HL-60 (cell line): ENCODE results near the gene ZFP36.

Source experiments
- DNase-seq, 2 experiments: peaks; one replicate each; pipeline ENCODE4 v3.0.0-alpha.2; 2010 to 2020; ENCODE audit warnings: low read depth in 1 of 2, low spot score in 1 of 2
- H3K27ac ChIP-seq: fragments of 250-450 bp; sonication (Bioruptor Pico); replicated peaks from 2 replicates; pipeline ENCODE4 v1.5.1; 2020; ENCODE audit warnings: mild to moderate bottlenecking, moderate library complexity
- H3K27me3 ChIP-seq: fragments of 250-450 bp; sonication (Bioruptor Pico); 2 replicates; pipeline ENCODE4 v1.5.1; 2021; ENCODE audit warnings: mild to moderate bottlenecking, moderate library complexity; ENCODE audit not compliant: insufficient read depth, poor library complexity, severe bottlenecking
- H3K4me3 ChIP-seq: replicated peaks from 2 replicates; pipeline ENCODE4 v1.5.1; 2011; ENCODE audit warnings: mild to moderate bottlenecking, control low read depth, low read length; ENCODE audit not compliant: insufficient read depth
- GABPA ChIP-seq: IDR thresholded peaks from 2 replicates; pipeline ENCODE4 v1.6.1; 2012; ENCODE audit warnings: low read depth
- POLR2AphosphoS5 ChIP-seq: IDR thresholded peaks from 2 replicates; pipeline ENCODE4 v1.6.1; 2012; ENCODE audit warnings: low read depth
- SPI1 ChIP-seq: IDR thresholded peaks from 2 replicates; pipeline ENCODE4 v1.6.1; 2012; ENCODE audit warnings: low read depth, mild to moderate bottlenecking, borderline replicate concordance
- TF ChIP-seq, protein P1 (sequence below): IDR thresholded peaks from 2 replicates; pipeline ENCODE4 v1.6.1; 2012; ENCODE audit warnings: low read depth; ENCODE audit not compliant: insufficient replicate concordance
- TF ChIP-seq, protein P2 (sequence below): IDR thresholded peaks from one replicate; pipeline ENCODE4 v1.5.1; 2011; ENCODE audit warnings: low read length, control low read depth, inconsistent platforms; ENCODE audit not compliant: insufficient read depth

ZFP36 gene

DNA sequence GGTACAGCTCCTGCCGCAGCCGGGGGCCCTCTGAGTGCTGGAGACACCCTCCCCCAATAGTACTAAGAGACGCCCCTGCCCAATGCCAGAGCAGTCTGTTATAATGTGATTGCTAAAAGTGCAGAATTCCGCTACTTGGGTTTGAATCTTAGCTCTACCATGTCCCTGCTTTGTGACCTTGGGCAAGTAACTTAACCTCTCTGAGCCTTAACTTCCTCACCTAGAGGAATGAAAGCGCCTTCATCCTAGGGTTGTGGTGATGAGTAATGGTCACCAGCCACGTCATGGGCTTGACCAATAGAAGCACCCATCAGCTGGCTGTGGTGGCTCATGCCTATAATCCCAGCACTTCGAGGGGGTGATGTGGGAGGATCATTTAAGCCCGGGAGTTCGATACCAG is 12.4 kb downstream of the ZFP36 start:
- Histone ChIP-seq H3K27ac (no peak overlapping the region), H3K4me3 (no peak overlapping the region), H3K27me3 (peaks cover 22% of the 10 kb centered on the region)
- TF ChIP-seq GABPA: no peak
- TF ChIP-seq POLR2AphosphoS5: no peak
- no peak for DNase-seq

DNA sequence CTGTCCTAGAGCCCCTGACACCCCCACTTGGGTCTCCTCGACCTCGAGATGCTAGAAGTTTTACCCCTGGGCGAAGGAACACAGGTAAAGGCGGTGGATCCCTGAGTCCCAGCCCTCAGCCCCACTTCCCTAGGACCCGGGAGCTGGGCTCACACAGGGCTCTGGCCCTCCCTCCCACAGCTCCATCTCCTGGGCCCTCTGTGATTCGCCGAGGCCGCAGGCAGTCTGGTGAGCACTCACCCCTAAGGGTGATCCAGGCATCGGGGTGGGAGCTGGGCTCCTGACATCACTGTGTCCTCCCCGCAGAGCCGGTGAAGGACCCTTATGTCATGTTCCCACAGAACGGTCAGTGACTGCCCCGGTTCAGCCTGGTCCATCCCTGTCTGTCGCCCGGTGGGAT is 14.1 kb downstream of the ZFP36 start:
- no peak for DNase-seq
- Histone ChIP-seq H3K27ac (no peak overlapping the region), H3K4me3 (no peak overlapping the region), H3K27me3 (peaks cover 15% of the 10 kb centered on the region)
- TF ChIP-seq, protein P1, sequence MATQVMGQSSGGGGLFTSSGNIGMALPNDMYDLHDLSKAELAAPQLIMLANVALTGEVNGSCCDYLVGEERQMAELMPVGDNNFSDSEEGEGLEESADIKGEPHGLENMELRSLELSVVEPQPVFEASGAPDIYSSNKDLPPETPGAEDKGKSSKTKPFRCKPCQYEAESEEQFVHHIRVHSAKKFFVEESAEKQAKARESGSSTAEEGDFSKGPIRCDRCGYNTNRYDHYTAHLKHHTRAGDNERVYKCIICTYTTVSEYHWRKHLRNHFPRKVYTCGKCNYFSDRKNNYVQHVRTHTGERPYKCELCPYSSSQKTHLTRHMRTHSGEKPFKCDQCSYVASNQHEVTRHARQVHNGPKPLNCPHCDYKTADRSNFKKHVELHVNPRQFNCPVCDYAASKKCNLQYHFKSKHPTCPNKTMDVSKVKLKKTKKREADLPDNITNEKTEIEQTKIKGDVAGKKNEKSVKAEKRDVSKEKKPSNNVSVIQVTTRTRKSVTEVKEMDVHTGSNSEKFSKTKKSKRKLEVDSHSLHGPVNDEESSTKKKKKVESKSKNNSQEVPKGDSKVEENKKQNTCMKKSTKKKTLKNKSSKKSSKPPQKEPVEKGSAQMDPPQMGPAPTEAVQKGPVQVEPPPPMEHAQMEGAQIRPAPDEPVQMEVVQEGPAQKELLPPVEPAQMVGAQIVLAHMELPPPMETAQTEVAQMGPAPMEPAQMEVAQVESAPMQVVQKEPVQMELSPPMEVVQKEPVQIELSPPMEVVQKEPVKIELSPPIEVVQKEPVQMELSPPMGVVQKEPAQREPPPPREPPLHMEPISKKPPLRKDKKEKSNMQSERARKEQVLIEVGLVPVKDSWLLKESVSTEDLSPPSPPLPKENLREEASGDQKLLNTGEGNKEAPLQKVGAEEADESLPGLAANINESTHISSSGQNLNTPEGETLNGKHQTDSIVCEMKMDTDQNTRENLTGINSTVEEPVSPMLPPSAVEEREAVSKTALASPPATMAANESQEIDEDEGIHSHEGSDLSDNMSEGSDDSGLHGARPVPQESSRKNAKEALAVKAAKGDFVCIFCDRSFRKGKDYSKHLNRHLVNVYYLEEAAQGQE: no peak

DNA sequence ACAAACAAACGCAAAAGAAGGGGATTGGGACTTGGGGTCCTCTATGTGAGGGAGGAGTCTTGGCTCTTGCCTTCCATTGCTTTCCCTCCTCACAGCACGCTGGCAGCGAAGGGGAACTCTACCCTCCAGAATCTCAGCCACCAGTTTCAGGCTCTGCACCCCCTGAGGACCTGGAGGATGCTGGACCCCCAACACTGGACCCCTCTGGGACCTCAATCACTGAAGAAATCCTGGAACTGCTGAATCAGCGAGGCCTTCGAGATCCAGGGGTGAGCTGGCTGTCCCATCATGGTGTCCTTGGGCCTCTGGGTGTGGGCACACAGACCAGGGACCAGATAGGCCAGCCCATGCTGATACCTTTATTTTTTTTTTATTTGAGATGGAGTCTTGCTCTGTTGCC is 15.4 kb downstream of the ZFP36 start:
- TF ChIP-seq, protein P1: no peak
- TF ChIP-seq POLR2AphosphoS5 (no peak), SPI1 (no peak), GABPA (no peak)
- TF ChIP-seq, protein P2, sequence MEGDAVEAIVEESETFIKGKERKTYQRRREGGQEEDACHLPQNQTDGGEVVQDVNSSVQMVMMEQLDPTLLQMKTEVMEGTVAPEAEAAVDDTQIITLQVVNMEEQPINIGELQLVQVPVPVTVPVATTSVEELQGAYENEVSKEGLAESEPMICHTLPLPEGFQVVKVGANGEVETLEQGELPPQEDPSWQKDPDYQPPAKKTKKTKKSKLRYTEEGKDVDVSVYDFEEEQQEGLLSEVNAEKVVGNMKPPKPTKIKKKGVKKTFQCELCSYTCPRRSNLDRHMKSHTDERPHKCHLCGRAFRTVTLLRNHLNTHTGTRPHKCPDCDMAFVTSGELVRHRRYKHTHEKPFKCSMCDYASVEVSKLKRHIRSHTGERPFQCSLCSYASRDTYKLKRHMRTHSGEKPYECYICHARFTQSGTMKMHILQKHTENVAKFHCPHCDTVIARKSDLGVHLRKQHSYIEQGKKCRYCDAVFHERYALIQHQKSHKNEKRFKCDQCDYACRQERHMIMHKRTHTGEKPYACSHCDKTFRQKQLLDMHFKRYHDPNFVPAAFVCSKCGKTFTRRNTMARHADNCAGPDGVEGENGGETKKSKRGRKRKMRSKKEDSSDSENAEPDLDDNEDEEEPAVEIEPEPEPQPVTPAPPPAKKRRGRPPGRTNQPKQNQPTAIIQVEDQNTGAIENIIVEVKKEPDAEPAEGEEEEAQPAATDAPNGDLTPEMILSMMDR: no peak
- Histone ChIP-seq H3K27me3 (peaks cover 8% of the 10 kb centered on the region), H3K4me3 (no peak overlapping the region), H3K27ac (no peak overlapping the region)
- DNase-seq: no peak

DNA sequence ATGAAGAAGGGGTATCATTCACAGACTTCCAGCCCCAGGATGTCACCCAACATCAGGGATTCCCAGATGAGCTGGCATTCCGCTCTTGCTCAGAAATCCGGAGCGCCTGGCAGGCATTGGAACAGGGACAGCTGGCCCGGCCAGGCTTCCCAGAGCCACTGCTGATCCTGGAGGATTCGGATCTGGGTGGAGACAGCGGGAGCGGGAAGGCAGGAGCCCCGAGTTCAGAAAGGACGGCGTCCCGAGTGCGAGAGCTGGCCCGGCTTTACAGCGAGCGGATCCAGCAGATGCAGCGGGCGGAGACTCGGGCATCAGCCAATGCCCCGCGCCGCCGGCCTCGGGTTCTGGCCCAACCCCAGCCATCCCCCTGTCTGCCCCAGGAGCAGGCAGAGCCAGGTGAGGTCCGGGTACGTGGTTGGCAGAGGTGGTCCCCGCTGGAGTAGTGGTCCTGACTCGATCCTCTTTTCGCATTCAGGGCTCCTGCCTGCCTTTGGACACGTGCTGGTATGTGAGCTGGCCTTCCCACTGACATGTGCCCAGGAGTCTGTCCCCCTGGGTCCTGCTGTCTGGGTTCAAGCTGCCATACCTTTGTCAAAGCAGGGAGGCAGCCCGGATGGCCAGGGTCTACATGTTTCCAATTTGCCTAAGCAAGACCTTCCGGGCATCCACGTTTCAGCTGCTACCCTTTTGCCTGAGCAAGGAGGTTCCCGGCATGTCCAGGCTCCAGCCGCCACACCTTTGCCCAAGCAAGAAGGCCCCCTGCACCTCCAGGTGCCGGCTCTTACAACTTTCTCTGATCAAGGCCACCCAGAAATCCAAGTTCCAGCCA is 16.8 kb downstream of the ZFP36 start:
- no peak for DNase-seq
- no peak overlapping the region for H3K27ac ChIP-seq
- TF ChIP-seq, protein P1: no peak
- TF ChIP-seq, protein P2: no peak
- TF ChIP-seq SPI1: no peak
- TF ChIP-seq GABPA: no peak
- TF ChIP-seq POLR2AphosphoS5: no peak
- H3K27me3 ChIP-seq: no peaks in the 10 kb centered on the region
- no peak overlapping the region for H3K4me3 ChIP-seq
